LHCN-M2 (cell line): Measurements from ENCODE around the gene MAP4K5. TPM values are rescaled to one million over a fixed set of nuclear protein-coding genes. Genes with fewer than 3 reads are reported as not detected.

Experiments
- DNase-seq: peaks from one replicate; pipeline ENCODE4 v3.0.0-alpha.2; 2012; ENCODE audit warnings: low read depth
- total RNA-seq: library from RNA; depleted of rRNA; stranded (reverse); fragments of >200 nt; gene quantifications from 2 replicates; pipeline ENCODE4 v1.2.3, GENCODE V29; 2014

The MAP4K5 gene
- total RNA-seq, 1 experiment from 2014 or later, result 149 TPM

DNA sequence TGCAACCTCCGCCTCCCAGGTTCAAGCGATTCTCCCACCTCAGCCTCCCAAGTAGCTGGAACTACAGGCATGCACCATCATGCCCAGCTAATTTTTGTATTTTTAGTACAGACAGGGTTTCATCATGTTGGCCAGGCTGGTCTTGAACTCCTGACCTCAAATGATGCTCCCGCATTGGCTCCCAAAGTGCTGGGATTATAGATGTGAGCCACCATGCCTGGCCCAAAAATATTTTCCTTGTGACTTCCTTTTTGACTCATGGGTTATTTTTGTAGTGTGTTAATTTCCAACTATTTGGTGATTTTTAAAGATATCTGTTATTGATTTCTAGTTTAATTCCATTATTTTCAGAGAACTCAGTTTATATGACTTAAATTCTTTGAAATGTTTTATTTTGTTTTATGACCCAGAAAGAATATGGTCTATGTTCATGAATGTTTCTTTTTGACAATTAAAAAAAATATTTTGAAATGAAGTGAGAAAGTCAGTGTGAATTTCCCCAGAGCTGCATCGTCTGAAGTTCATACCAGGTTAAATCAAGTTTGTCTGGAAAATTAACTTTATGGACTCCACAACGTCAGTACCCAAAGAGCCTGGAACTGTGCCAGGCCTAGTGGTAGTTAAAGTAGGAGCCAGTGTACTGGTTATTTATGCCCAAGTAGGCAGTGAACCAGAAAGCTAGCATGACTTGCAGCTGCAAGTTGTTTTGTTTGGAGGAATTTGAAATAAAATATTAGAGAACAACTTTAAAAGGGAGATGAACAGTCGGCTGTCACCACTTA lies 132.9 kb downstream of the MAP4K5 start:
- peak; percentile 56 for DNase-seq

DNA sequence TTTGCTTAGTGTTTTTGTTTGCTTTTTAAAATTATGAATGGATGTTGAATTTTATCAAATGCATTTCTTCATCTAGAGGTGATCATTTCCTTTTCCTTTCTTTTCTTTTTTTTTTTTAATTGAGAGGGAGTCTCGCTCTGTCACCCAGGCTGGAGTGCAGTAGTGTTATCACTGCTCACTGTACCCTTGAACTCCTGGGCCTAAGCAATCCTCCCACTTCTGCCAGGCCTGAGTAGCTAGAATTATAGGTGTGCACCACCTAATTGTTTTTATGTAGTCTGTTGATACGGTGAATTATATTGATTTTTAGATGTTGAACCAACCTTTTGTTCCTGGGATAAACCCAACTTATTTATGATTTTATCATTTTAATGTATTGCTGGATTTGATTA lies 134.2 kb downstream of the MAP4K5 start:
- DNase-seq, result no peak

DNA sequence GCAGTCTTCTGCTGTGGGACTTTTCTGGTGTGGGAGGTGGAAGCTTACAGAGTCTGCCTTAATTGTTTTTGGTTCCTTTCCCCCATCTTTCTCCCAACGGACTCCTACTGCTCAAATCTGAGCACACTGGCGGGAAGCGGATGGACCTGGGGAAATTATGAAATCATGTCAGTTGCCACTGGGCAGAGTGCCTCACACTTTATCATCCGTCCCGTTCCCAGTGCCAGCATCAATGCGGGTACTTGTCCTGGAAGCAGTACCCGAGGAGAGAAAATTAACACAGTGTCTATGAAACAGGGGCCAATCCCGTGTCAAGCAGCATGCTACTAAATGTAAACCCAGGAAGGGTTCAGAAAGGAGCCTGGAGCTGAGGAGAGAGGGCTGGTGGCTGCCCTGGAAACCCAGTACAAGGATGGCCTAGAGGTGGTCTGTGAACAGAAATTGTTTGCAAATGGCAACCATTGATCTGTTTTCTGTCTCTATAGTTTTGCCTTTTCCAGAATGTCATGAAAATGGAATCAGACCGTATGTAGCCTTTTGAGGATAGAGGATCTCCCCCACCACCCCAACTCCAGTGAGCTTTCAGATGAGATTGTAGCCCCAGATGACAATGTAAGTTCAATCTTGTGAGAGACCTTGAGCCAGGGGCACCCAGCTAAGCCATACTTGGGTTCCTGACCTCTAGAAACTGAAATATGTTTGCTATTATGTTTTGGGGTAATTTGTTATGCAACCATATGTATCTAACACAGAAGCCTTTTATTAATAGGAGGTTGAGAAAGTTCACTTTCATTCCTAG lies 134.8 kb downstream of the MAP4K5 start:
- peak; percentile 68 for DNase-seq

DNA sequence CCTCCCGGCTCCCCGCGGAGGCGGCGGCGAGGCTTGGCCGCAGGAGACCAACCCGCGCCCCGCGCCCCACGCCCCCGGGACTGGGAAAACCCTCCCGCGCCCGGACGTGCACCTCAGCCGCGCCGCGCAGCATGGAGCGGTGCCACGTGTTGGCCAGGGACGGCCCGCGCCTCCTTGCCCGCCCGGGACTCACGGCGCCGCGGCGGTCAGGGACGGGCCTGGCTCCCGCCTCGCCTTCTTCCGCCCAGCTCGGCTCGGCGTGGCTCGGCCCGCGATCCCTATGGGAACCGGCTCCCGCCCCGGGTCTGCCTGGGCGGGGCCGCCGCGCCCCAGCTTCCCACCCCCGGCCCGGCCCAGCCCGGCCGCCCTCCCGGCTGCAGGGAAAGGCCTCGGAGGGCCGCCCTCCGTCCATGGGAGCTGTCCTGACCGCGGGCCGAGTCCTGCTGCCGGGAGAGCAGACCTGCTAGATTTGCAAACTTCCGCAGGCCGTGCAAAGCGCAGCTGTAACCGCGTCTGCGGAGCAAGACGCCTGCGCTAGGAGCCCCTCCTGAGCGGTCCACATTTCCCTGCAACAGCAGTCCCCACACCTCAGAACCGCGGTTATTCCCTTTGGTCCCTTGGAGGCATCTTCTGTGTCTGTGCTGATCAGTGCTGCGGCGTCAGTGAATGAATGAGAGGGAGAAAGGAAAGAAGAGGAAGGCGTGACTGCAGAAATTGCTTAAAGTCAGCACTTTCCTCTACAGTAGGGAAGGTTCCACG lies 135.6 kb downstream of the MAP4K5 start, which contains the start of gene CDKL1:
Gene CDKL1 (minus strand): TSS at position 251 of the 759 bp plus-strand sequence. CDS start 1,013 bp downstream, outside the sequence.
- DNase-seq, result peak; percentile 72

DNA sequence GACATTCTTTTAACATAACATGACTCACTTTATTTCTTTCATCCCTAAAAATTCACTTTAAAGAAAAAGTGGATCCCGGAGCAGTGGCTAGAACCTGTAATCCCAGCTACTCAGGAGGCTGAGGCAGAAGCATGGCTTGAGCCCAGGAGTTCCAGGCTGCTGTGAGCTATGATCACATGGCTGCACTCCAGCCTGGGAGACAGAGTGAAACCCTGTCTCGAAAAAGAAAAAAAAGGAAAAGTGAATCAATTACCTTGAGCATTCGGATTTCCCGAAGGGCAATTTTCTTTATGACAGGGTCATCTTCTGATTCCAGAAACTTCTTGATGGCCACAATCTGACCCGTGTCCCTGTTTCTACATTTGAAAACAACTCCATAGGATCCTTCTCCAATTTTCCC lies 136.9 kb downstream of the MAP4K5 start:
- no peak for DNase-seq

DNA sequence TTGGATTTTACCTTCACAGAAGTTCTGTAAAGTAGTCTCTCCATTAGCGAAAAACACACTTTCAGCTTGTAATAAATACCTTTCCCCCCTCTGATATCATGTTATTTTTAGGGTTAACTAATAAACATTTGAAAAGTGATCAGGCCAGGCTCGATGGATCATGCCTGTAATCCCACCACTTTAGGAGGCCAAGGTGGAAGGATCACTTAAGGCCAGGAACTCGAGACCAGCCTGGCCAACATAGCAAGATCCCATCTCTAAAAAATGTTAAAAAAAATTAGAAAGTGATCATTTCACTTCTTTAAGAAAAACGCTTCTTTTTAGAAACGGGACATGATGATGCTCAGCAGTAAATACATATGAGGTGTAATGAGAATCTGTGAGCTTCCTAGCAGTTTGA lies 137.7 kb downstream of the MAP4K5 start:
- no peak for DNase-seq

DNA sequence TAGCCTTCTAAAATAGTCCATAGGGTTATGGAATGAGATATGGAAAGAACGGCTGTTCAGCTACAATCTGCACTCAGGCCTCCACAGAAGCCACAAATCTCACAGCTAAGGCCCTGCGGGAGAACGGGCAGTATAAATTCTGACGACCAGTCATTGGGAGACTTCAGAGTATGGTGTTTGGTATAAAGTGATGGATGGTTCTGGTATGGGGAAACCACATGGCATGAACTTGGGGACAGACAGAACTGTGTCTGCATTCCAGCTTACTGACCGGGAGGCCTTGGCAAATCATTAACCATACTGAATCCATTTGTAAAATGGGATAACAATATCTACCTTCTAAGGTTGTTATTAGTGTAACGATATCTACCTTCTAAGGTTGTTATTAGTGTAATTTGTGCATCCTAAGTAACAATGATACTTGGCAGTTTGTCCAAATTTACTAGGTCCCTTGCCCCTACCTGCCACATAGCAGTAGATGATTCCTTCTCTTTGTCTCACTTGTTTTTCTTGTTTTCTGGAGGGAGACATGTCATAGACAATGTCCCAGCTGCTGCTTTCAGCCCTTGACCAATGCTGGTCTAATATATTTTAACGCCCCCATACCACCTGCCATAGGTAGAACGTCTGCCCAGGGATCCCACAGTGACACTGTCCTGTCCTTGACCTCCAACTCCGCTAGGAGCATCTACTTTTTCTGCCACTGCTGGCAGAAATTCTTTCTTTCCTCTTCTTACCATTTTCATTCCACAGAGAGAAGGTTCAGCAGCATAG lies 142.5 kb downstream of the MAP4K5 start:
- no peak for DNase-seq

DNA sequence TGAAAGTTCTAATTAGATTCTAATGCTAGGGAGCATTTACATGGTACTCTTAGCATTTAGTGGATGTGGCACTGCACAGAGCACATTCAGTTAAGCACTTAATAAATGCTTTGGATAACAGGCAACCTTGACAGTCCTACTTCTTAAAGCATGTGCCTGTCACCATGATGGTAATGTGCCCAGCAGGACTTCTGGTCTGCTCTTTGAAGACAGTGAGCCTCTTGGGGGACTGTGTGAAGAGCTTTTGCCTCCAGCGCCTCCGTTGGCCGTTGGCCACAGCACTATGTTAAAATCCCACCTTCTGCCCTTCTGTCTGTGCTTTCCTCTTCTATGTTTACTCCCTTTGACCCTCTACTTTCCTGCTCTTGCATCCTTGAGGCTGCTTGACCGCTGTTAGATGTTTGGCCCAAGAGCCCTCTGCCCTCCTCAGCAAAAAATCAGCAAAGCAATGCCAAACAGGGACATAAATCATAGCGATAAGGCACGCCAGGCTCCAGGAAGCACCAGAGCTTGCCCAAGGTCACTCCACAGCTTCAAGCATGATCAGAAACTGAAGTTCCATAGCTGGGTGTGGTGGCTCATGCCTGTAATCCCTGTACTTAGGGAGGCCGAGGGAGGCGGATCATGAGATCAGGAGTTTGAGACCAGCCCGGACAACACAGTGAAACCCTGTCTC lies 144.0 kb downstream of the MAP4K5 start:
- DNase-seq, result no peak

DNA sequence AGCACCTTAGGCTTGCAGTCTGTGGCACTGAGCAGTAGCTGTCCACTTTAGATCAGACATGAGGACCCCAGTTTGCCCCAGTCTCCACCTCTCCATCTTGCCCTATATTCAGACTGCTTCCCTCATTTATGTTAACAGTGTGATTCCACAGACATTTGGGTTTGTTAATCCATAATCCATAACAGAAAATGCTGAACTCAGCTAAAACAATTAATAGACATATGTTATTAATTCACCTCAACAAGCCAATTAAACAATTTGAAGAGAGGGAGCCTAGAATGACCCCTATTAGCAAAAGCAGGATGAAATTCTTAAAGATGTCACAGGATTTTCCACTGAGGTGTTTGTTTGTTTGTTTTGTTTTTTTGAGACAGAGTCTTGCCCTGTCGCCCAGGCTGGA lies 144.8 kb downstream of the MAP4K5 start:
- DNase-seq, result no peak

DNA sequence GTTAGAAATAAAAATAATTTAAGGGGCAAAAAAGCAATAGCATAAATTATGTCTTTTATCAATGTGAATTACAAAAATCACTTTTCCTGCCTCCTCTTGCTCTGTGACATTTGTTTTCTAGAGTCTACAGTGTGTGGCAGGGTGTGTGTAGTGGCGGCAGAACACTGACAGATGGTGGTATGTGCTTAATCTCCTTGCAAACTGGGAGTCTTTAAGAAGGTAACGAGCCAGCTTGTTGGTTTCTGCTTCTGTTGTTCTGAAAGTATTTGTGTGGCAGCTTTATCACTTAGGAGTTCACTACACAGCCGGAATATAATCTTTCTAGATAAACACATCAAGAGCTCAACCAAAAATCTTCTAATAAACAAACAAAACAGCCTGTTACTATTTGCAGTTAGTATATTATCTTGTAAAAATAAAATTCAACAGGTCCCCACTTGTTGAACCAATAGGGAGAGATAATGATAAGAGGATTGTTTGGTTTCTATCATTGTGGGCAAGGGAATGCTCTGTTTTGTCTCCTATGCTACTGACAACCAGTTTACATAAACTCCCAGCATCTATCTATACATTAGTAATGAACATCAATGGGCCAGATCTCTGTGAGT lies 148.6 kb downstream of the MAP4K5 start:
- DNase-seq, result no peak

DNA sequence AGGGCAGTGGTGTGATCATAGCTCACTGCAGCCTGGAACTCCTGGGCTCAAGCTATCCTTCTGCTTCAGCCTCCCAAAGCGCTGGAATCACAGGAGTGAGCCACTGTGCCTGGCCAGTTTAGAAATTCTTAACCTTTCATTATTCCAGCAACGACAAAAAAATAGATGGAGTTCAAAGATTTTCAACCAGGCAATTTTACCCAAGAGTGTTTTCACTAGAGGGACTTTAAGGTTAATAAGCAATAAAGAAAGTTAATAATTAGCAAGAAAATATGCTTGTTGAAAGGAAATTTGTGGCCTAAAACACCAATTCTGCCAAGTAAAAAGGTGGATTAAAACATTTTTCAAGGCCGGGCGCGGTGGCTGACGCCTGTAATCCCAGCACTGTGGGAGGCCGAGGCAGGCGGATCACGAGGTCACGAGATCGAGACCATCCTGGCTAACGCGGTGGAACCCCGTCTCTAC lies 150.5 kb downstream of the MAP4K5 start:
- no peak for DNase-seq

DNA sequence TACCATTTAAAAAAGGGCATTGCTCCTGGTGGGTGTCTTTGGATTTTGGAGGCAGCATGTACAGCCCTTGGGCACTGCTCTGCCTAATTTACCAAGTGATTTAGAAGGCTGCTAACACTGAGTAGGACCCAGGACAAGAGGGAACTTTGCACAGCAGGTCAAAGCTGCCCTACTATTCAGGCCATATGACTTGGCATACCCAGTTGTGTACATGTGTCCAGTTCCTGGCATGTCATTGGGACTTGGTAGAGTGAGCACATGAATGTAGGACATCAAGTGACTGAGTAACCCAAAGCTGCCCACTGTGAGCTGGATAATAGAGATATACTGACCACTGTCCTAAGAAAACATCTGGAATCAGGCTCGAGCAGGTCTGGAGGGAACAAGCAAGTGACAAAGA lies 151.4 kb downstream of the MAP4K5 start:
- no peak for DNase-seq

DNA sequence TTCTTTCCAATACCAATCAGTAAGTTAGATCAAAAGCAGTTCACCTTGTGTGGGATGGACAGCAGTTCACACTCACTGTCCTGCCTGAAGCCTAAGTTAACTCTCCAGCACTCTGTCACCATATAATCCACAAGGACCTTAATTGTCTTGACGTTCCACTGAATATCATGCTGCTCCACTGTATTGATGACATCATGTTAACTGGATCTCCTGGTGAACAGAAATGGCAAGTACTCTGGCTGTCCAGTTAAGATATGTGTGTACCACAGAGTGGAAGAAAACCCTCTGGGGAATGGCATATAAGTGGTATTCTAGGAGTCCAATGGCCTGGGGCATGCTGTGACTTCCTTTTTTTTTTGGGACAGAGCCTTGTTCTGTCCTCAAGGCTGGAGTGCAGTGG lies 151.9 kb downstream of the MAP4K5 start:
- DNase-seq, result no peak

DNA sequence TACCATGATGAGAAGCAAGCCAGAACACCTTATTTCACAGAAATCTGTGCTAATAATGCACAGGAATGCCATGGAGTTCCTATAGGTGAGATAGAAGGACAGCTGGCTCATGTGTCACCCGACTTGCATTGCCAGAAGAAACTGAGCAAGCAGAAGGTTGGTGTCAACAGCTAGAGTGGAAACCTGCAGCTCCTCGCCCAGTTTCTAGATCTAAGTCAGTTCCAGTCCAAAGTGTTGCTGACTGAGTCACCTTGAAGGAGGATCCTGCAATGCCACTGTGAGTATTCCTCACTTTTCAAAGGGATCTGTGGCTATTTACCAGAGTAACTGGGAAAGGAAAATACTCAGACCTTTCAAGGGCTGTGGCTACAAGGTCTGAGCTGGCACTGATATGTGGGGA lies 152.8 kb downstream of the MAP4K5 start:
- DNase-seq, result no peak

DNA sequence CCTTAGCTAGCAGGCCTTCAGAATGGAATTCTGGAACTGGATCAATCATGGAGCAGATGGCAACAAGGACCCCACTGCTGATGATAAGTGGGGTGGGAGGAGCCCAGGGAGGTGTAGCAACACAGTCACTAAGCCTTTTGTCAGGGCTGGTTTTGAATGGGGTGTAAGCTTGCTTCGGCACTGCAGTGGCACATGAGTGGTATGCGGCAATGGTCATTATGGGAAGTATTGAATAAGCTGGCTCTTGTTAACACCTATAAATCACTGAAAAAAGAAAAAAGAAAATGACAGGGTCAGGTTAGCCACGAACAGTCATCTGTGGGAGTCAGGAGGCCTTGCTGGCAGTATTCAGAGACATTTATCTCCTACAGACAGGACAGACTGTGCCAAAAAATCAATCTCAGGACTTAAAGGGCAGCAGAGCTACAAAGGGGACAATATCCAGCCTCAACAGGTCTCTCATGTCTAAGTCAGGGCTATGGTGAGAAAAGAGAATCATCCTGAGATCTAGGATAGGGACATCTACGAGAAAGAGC lies 154.8 kb downstream of the MAP4K5 start:
- DNase-seq, result no peak

DNA sequence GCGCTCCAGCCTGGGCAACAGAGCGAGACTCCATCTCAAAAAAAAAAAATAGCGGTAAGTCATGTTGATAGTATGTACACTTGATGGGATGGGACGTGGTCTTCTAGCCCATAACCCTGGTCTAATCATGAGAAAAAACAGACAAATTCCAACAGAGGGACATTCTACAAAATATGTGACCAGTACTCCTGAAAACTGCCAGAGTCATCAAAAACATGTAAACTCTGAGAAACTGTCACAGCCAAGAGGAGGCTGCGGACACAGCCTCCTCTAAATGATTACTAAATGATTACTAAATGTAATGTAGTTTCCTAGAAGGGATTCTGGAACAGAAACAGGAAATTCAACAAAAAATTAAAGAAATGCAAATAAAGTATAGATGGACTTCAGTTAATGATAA lies 156.6 kb downstream of the MAP4K5 start:
- no peak for DNase-seq

DNA sequence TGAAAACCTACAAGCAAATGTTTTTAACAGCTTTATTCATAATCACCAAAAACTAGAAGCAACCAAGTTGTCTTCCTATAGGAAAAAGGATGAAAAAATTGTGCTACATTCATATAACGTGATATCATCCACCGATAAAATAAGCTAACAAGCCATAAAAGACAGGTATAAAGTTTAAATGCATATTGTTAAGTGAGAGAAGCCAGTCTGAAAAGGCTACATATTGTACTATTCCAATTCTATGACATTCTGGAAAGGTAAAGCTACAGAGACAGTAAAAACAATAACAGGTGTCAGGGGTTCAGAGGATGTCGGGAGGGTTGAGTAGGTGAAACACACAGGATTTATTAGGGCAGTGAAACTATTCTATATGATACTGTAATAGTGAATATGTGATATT lies 158.4 kb downstream of the MAP4K5 start:
- no peak for DNase-seq

DNA sequence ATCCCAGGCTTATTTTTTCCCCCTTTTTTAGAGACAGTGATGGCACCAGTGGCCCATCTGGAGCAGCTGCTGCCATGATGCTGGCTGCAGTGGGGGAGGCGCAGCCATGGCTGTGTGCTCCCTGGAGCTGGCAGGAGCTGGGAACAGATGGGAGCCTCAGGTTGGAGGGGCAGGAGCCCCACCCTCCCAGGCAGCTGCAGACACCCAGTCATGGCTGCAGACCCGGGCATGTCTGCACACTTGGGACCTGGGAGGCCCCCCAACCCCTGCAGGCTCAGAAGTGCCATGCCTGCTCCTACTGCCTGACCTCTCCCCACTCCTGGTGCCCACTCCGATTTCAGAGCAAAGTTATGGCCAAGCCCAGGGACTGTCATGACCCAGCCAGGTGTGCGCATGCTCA lies 160.8 kb downstream of the MAP4K5 start:
- DNase-seq, result no peak
